Esophagus muscularis mucosa (tissue), 4 donors: Measurements from ENCODE around the gene PODNL1.

ENCODE experiments used
- CTCF ChIP-seq, 3 experiments: fragments of 200-600 bp in 2 of 3; fragments of 450-650 bp in 1 of 3; sonication (generic) in 2 of 3; IDR thresholded peaks; one replicate each; pipeline ENCODE4 v1.5.1; 2017 to 2019; ENCODE audit warnings: antibody characterized with exemption in 3 of 3, mild to moderate bottlenecking in 2 of 3, moderate library complexity in 1 of 3
- EP300 ChIP-seq: sonication (generic); formaldehyde crosslinking; IDR thresholded peaks from one replicate; pipeline ENCODE4 v1.6.1; 2017; ENCODE audit warnings: antibody characterized with exemption
- POLR2A ChIP-seq: fragments of 450-650 bp; IDR thresholded peaks from one replicate; pipeline ENCODE4 v1.6.1; 2017; ENCODE audit warnings: antibody characterized with exemption, moderate library complexity, mild to moderate bottlenecking, low read depth
- POLR2AphosphoS5 ChIP-seq, 2 donors: sonication (generic); formaldehyde crosslinking; IDR thresholded peaks; one replicate each; pipeline ENCODE4 v1.6.1; 2017; ENCODE audit warnings: antibody characterized with exemption in 2 of 2

DNA sequence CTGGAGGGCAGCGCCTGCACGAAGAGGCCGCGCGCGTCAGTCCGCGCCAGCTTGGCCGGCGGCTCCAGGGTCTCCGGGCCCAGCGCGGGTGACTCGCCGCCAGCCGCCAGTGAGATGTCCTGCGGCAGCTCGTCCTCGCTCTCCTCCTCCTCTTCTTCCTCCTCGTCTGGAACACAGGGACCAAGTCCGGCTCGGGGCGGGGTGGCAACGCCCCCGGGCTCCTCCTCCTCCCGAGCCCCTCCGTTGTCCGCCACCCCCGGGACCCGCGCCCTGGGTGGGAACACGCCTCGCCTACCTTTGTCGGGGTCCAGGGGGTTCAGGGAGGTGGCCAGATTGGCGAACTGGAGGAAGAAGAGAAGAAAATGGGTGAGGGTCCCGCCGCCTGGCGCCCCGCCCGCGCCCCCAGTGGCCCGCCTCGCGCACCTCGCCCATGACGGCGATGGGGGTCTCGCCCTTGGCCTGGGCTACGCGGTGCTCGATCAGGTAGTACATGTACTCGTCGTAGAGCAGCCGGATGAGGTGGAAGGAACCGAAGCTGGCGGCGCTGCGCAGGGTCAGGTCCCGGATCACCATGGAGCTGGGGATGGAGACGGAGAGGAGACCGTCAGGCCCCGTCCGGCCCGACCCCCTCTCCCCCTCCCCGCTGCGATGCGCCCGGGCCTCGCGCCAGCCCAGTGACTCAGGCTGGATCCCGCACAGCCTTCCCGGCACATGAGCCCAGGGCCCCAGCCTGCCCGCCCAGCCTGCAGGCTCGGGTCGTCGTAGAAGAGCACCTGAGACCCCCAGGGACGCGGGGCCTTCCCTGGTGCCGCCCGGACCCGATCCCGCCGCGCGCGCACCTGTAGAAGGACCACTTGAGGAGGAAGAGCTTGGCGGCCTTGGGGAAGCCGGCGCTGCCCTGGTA lies 24.7 kb upstream of the PODNL1 start:
- no peak for TF ChIP-seq CTCF (IDR thresholded peaks at IDR 0.05)
- TF ChIP-seq POLR2AphosphoS5 (IDR thresholded peaks at IDR 0.05), result peak in 1 of 2 donors; percentile 18
- TF ChIP-seq POLR2A, result no peak
- no peak for TF ChIP-seq EP300
